HG03457 (cell line): ENCODE measurements around the gene PDE11A.

Source experiments
- ATAC-seq: cut with Tn5 transposase; IDR thresholded peaks from one replicate; pipeline ENCODE4 v1.9.1; 2021; ENCODE audit warnings: moderate number of reproducible peaks; ENCODE audit not compliant: unreplicated experiment

Gene PDE11A

GRCh38 chr2:177584030-177584692, 488.4 kb downstream of the PDE11A start:
- ATAC-seq = no peak

GRCh38 chr2:177582000-177582399, 490.6 kb downstream of the PDE11A start:
- no peak for ATAC-seq

DNA sequence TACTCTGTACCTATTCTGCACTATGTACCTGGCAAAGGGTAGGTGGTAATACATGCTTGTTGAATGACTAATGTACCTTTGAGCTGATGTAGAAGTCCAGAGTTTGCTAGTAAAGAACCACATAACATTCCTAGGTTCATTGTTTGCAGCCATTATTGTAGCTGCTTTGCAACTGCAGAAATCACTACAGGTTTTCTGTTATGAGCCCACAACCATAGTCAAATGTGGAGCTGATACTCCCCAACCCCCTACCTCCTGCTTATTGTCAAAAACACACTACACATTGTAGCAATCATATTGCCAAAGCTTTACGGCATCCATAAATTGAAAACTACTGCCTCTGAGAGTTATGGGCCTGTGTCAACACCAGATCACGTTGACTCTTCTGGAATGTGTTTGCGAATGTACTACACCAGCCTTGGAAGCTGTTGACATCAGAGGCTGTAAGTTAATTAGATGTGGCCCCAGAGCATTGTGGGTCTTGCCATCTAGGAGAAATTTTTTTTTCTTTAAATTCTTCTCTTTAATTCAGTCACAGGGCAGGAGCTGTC, 493.0 kb downstream of the PDE11A start:
- ATAC-seq = no peak

GRCh38 chr2:177578454-177578853, 494.1 kb downstream of the PDE11A start:
- no peak for ATAC-seq

DNA sequence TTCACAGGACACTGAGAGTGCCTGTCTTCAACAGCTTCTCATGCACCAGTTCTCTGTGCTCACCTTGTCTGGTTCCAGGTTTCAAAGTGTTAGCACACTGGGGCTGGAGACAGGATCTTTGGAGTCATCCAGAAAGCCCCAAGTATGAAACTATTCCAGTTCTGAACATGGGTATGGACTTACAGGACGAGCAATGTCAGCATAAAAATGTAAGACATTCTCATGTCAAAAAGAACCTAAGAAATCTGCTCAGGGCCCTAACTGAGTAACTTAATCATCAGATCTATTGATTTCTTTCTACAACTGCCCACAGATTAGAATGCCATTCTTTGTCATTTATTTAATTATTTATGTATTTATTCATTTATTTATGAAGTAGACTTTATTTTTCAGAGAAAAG, 495.5 kb downstream of the PDE11A start:
- no peak for ATAC-seq

DNA sequence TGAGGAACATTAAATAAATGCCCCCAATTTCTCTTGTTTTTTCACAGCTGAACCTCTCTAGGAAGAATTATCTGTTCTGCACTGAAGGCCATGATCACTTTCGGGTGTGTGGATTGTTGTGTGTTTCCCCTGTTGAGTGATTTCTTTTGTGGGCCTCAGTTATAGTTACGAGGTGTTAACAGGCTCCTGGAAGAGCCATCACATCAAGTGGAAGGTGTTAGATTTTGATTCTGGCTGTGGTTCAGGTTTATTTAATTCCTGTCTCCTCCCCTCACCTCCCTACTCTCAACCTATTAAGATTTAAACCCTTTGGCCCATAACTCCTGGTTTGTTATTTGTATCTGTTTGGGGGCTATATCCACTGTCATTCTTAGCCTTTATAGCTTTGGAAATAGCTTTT, 497.2 kb downstream of the PDE11A start:
- no peak for ATAC-seq

DNA sequence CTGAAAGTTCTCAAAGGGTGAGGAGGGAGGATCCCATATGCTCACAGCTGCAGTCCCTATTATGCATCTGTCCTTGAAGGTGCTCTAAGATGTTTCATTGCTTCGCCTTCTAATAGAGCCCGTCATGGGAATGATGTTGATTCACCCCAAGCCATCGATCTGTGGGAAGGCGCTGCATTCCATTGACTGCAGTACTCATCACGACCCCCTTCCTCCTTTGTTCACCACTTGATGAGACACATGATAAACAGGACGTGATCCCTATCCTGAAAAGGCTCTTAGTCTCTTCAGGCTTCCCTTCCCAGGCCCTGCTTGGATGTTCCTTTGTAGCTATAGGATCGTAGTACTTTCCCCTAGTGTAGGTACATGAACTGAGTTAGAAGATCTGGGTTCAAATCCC, 498.2 kb downstream of the PDE11A start:
- no peak for ATAC-seq
